Naive thymus-derived CD4-positive, alpha-beta T cell (primary cell): Measurements from ENCODE around the gene PCCA. TPM values are rescaled to one million over a fixed set of nuclear protein-coding genes. Genes with fewer than 3 reads are reported as not detected.

Source experiments
- ATAC-seq: fragments of 150-1000 bp; cut with Tn5 transposase; 2 replicates; pipeline ENCODE4 v1.10.0; 2021; ENCODE audit warnings: mild to moderate bottlenecking, moderate library complexity
- CTCF ChIA-PET: fragments of 350-600 bp; sonication (Branson Sonifier 250); formaldehyde crosslinking; loops from one replicate; lab custom pipeline; 2021; ENCODE audit warnings: antibody characterized with exemption; lab: Charles Lee
- POLR2A ChIA-PET: fragments of 350-600 bp; sonication (Branson Sonifier 250); formaldehyde crosslinking; loops from one replicate; lab custom pipeline; 2021; ENCODE audit warnings: antibody characterized with exemption, inconsistent platforms; lab: Charles Lee
- DNase-seq, 9 donors: peaks; one replicate each; pipeline versions ENCODE4 v3.0.0 to v3.0.0-alpha.2; 2020 to 2022; ENCODE audit warnings: mixed read lengths in 1 of 9
- H3K27ac ChIP-seq: one replicate; pipeline ENCODE4 v1.7.0; 2013; ENCODE audit warnings: mild to moderate bottlenecking, low read depth, low read length, moderate library complexity
- H3K27me3 ChIP-seq, 2 donors: one replicate each; pipeline ENCODE4 v1.7.0; 2013; ENCODE audit warnings: low read length in 2 of 2, mild to moderate bottlenecking in 2 of 2, moderate library complexity in 2 of 2; ENCODE audit not compliant: control insufficient read depth in 2 of 2, insufficient read depth in 2 of 2
- H3K36me3 ChIP-seq, 3 experiments: 1 replicate in 2 of 3; 2 replicates in 1 of 3; pipeline ENCODE4 v1.7.0; 2013; ENCODE audit warnings: low read length in 3 of 3, mild to moderate bottlenecking in 3 of 3, moderate library complexity in 1 of 3; ENCODE audit not compliant: insufficient read depth in 3 of 3, control insufficient read depth in 2 of 3
- H3K4me1 ChIP-seq, 2 donors: one replicate each; pipeline ENCODE4 v1.7.0; 2013; ENCODE audit warnings: low read length in 2 of 2, mild to moderate bottlenecking in 2 of 2, moderate library complexity in 1 of 2; ENCODE audit not compliant: control insufficient read depth in 2 of 2, insufficient read depth in 2 of 2
- H3K4me3 ChIP-seq: 2 replicates; pipeline ENCODE4 v1.7.0; 2013; ENCODE audit warnings: mild to moderate bottlenecking, low read length
- H3K9me3 ChIP-seq, 3 experiments: 1 replicate in 2 of 3; 2 replicates in 1 of 3; pipeline ENCODE4 v1.7.0; 2013; ENCODE audit warnings: low read length in 3 of 3; ENCODE audit not compliant: control insufficient read depth in 2 of 3
- H3K27ac Mint-ChIP-seq, 9 donors: one replicate each; pipeline ENCODE4 v1.8.0; 2020 to 2022; ENCODE audit warnings: mixed read lengths in 9 of 9, mild to moderate bottlenecking in 8 of 9, moderate library complexity in 5 of 9, inconsistent platforms in 2 of 9
- H3K27me3 Mint-ChIP-seq, 5 donors: one replicate each; pipeline ENCODE4 v1.8.0; 2021 to 2022; ENCODE audit warnings: mixed read lengths in 5 of 5, mild to moderate bottlenecking in 1 of 5
- H3K36me3 Mint-ChIP-seq, 5 donors: one replicate each; pipeline ENCODE4 v1.8.0; 2020 to 2022; ENCODE audit warnings: mixed read lengths in 5 of 5, mild to moderate bottlenecking in 3 of 5, inconsistent platforms in 1 of 5
- H3K4me1 Mint-ChIP-seq, 7 donors: one replicate each; pipeline ENCODE4 v1.8.0; 2020 to 2022; ENCODE audit warnings: mixed read lengths in 7 of 7, mild to moderate bottlenecking in 3 of 7, inconsistent platforms in 1 of 7
- H3K4me3 Mint-ChIP-seq, 10 donors: one replicate each; pipeline ENCODE4 v1.8.0; 2020 to 2022; ENCODE audit warnings: mild to moderate bottlenecking in 10 of 10, mixed read lengths in 10 of 10, moderate library complexity in 6 of 10, inconsistent platforms in 2 of 10
- H3K9me3 Mint-ChIP-seq, 11 donors: one replicate each; pipeline ENCODE4 v1.8.0; 2020 to 2022; ENCODE audit warnings: mixed read lengths in 11 of 11, mild to moderate bottlenecking in 4 of 11, inconsistent platforms in 1 of 11, moderate library complexity in 1 of 11
- intact Hi-C, 2 donors: fragments of 100-400 bp; cut with micrococcal nuclease; formaldehyde crosslinking; loops; one replicate each; pipeline ENCODE4 v1.15.1; 2023
- polyA plus RNA-seq, 2 donors: library from polyadenylated mRNA; unstranded; fragments of 300-500 nt; fragmentation: Illumina TruSeq; gene quantifications; one replicate each; pipeline ENCODE4 v1.2.3, GENCODE V29; 2021
- total RNA-seq, 6 experiments: library from RNA in 5 of 6; stranded (reverse) in 5 of 6; gene quantifications; 1 replicate in 5 of 6; 2 replicates in 1 of 6; pipeline ENCODE4 v1.2.3 and lab custom pipeline; 2021 to 2026

PCCA gene
- total and polyA plus RNA-seq, 7 experiments from 2014 or later: 7.3 to 14.6 (median 11.3) TPM

- no peak for ATAC-seq
These were observed 314.8 kb downstream of the PCCA start for GRCh38 chr13:100403675-100404074.

GRCh38 chr13:100409132-100409531 is 320.2 kb downstream of the PCCA start:
- Histone ChIP-seq H3K27me3 (no peaks in the 10 kb centered on the region), H3K9me3 (peaks cover 5 to 60% (median 7%) of the 10 kb centered on the region in 3 experiments), H3K4me3 (no peak overlapping the region), H3K27ac (no peak overlapping the region), H3K36me3 (no peaks in the 10 kb centered on the region), H3K4me1 (no peaks in the 10 kb centered on the region)
- H3K4me3 Mint-ChIP-seq: no peak overlapping the region
- peaks cover 18 to 51% (median 38%) of the 10 kb centered on the region in 5 donors for H3K36me3 Mint-ChIP-seq
- H3K27me3 Mint-ChIP-seq: no peaks in the 10 kb centered on the region
- no peaks in the 10 kb centered on the region for H3K4me1 Mint-ChIP-seq
- intact Hi-C loops: no loop called here
- peaks cover 7 to 80% (median 41%) of the 10 kb centered on the region in 11 donors for H3K9me3 Mint-ChIP-seq
- CTCF ChIA-PET: no interaction called here
- POLR2A ChIA-PET: no interaction called here
- H3K27ac Mint-ChIP-seq: no peak overlapping the region
- DNase-seq: no peak
- no peak for ATAC-seq

More at GRCh38 chr13:100403675-100404074, 314.8 kb downstream of the PCCA start:
- intact Hi-C loops: no loop called here
- POLR2A ChIA-PET: no interaction called here
- Mint-ChIP-seq H3K36me3 (peaks cover 19 to 64% (median 58%) of the 10 kb centered on the region in 5 donors), H3K4me1 (peaks cover 0 to 21% (median 0%) of the 10 kb centered on the region in 7 donors), H3K27me3 (no peaks in the 10 kb centered on the region), H3K27ac (peak overlapping the region in 1 of 9 donors; percentile 30), H3K9me3 (peaks cover 9 to 79% (median 36%) of the 10 kb centered on the region in 11 donors), H3K4me3 (no peak overlapping the region)
- Histone ChIP-seq H3K4me3 (no peak overlapping the region), H3K4me1 (no peaks in the 10 kb centered on the region), H3K27ac (no peak overlapping the region), H3K36me3 (no peaks in the 10 kb centered on the region), H3K27me3 (no peaks in the 10 kb centered on the region), H3K9me3 (peaks cover 0 to 42% (median 5%) of the 10 kb centered on the region in 3 experiments)
- CTCF ChIA-PET: no interaction called here
- DNase-seq: no peak

GRCh38 chr13:100423375-100423774 is 334.5 kb downstream of the PCCA start:
- H3K9me3 ChIP-seq: no peaks in the 10 kb centered on the region
- H3K27me3 ChIP-seq: no peaks in the 10 kb centered on the region
- Mint-ChIP-seq H3K36me3 (peaks cover 4 to 45% (median 24%) of the 10 kb centered on the region in 5 donors), H3K27me3 (no peaks in the 10 kb centered on the region), H3K9me3 (peaks cover 0 to 7% (median under 1%) of the 10 kb centered on the region in 11 donors), H3K4me3 (no peak overlapping the region), H3K4me1 (peaks cover 0 to 9% (median 0%) of the 10 kb centered on the region in 7 donors), H3K27ac (peak overlapping the region in 1 of 9 donors; percentile 19)
- no peaks in the 10 kb centered on the region for H3K4me1 ChIP-seq
- CTCF ChIA-PET: no interaction called here
- ATAC-seq (peak; percentile 69), DNase-seq (no peak)
- POLR2A ChIA-PET: no interaction called here
- intact Hi-C loops: no loop called here
- H3K36me3 ChIP-seq: no peaks in the 10 kb centered on the region
- no peak overlapping the region for H3K27ac ChIP-seq
- H3K4me3 ChIP-seq: no peak overlapping the region

- Histone ChIP-seq H3K4me1 (no peaks in the 10 kb centered on the region), H3K9me3 (no peaks in the 10 kb centered on the region), H3K4me3 (no peak overlapping the region), H3K27ac (no peak overlapping the region), H3K36me3 (no peaks in the 10 kb centered on the region), H3K27me3 (no peaks in the 10 kb centered on the region)
- POLR2A ChIA-PET: no interaction called here
- peaks cover 6 to 70% (median 40%) of the 10 kb centered on the region in 5 donors for H3K36me3 Mint-ChIP-seq
- H3K27ac Mint-ChIP-seq: no peak overlapping the region
- ATAC-seq: no peak
- intact Hi-C loops: no loop called here
- CTCF ChIA-PET: no interaction called here
- no peak overlapping the region for H3K4me3 Mint-ChIP-seq
- H3K27me3 Mint-ChIP-seq: no peaks in the 10 kb centered on the region
- no peak for DNase-seq
- peaks cover 0 to 31% (median 2%) of the 10 kb centered on the region in 7 donors for H3K4me1 Mint-ChIP-seq
- peaks cover 0 to 14% (median 2%) of the 10 kb centered on the region in 11 donors for H3K9me3 Mint-ChIP-seq
These were observed 340.1 kb downstream of the PCCA start for GRCh38 chr13:100428986-100429385.

- intact Hi-C loops: no loop called here
- H3K9me3 ChIP-seq: no peaks in the 10 kb centered on the region
- DNase-seq (no peak), ATAC-seq (no peak)
- Mint-ChIP-seq H3K4me1 (peaks cover 0 to 47% (median 2%) of the 10 kb centered on the region in 7 donors), H3K27ac (no peak overlapping the region), H3K9me3 (peaks cover 0 to 15% (median 2%) of the 10 kb centered on the region in 11 donors), H3K27me3 (no peaks in the 10 kb centered on the region), H3K4me3 (no peak overlapping the region), H3K36me3 (peaks cover 14 to 63% (median 40%) of the 10 kb centered on the region in 5 donors)
- no peaks in the 10 kb centered on the region for H3K4me1 ChIP-seq
- H3K27me3 ChIP-seq: no peaks in the 10 kb centered on the region
- no peaks in the 10 kb centered on the region for H3K36me3 ChIP-seq
- no peak overlapping the region for H3K4me3 ChIP-seq
- CTCF ChIA-PET: interaction anchor here (0.6 kb wide), 1 partner anchor 17 kb away, joined by 3 read pairs; no protein-coding TSS in a partner anchor
- H3K27ac ChIP-seq: no peak overlapping the region
- POLR2A ChIA-PET: no interaction called here
These were observed 343.7 kb downstream of the PCCA start for GRCh38 chr13:100432611-100433010.

- DNase-seq: no peak
- H3K4me3 ChIP-seq: no peak overlapping the region
- peak overlapping the region in 2 of 9 donors; percentile 56 to 61 for H3K27ac Mint-ChIP-seq
- H3K36me3 ChIP-seq: no peaks in the 10 kb centered on the region
- no peaks in the 10 kb centered on the region for H3K9me3 ChIP-seq
- no peak for ATAC-seq
- CTCF ChIA-PET: interaction anchor here (0.6 kb wide), 1 partner anchor 16 kb away, joined by 3 read pairs; no protein-coding TSS in a partner anchor
- no peak overlapping the region for H3K27ac ChIP-seq
- H3K4me1 Mint-ChIP-seq: peaks cover 0 to 45% (median 4%) of the 10 kb centered on the region in 7 donors
- H3K36me3 Mint-ChIP-seq: peaks cover 17 to 66% (median 44%) of the 10 kb centered on the region in 5 donors
- H3K4me3 Mint-ChIP-seq: no peak overlapping the region
- no peaks in the 10 kb centered on the region for H3K27me3 Mint-ChIP-seq
- H3K4me1 ChIP-seq: no peaks in the 10 kb centered on the region
- H3K27me3 ChIP-seq: no peaks in the 10 kb centered on the region
- intact Hi-C loops: no loop called here
- peaks cover 0 to 15% (median 2%) of the 10 kb centered on the region in 11 donors for H3K9me3 Mint-ChIP-seq
- POLR2A ChIA-PET: no interaction called here
These were observed 344.6 kb downstream of the PCCA start for GRCh38 chr13:100433475-100433874.
